BE2C (cell line): ENCODE measurements around the gene FOLR3. TPM values are rescaled to one million over a fixed set of nuclear protein-coding genes. Genes with fewer than 3 reads are reported as not detected.
"Not testable (repeated sequence)": the region's sequence is repeated elsewhere in the genome, so short reads cannot be mapped to it uniquely, and the experiment has no call there.

Experiments used
- DNase-seq: peaks from one replicate; pipeline ENCODE4 v3.0.0-alpha.2; 2020
- H3K27me3 ChIP-seq: fragments of 250-450 bp; sonication (Bioruptor Pico); 2 replicates; pipeline ENCODE4 v1.5.1; 2020; ENCODE audit warnings: mild to moderate bottlenecking
- H3K36me3 ChIP-seq: fragments of 250-450 bp; sonication (Bioruptor Pico); 2 replicates; pipeline ENCODE4 v1.5.1; 2020; ENCODE audit warnings: mild to moderate bottlenecking
- H3K4me1 ChIP-seq: fragments of 250-450 bp; sonication (Bioruptor Pico); 2 replicates; pipeline ENCODE4 v1.5.1; 2020
- H3K4me3 ChIP-seq: 2 replicates; pipeline ENCODE4 v1.5.1; 2011; ENCODE audit warnings: low read depth, low read length
- H3K9me3 ChIP-seq: fragments of 250-450 bp; sonication (Bioruptor Pico); 2 replicates; pipeline ENCODE4 v1.5.1; 2020
- polyA plus RNA-seq: library from polyadenylated mRNA; unstranded; fragments of >200 nt; gene quantifications from one replicate; pipeline ENCODE4 v1.2.1, GENCODE V29; 2012; ENCODE audit warnings: low read depth, missing spikeins; ENCODE audit not compliant: insufficient read length, insufficient read depth
- TF ChIP-seq, protein P1 (sequence below): IDR thresholded peaks from 2 replicates; pipeline ENCODE4 v1.5.1; 2012; ENCODE audit warnings: mild to moderate bottlenecking, low read depth, low read length

FOLR3 gene
- not detected for polyA plus RNA-seq

GRCh38 chr11:72135473-72135872, at the start of gene FOLR3:
FOLR3 (plus strand) TSS chr11:72135725; CDS start chr11:72135953, 228 bp downstream.
- H3K36me3 ChIP-seq, H3K4me1 ChIP-seq, H3K4me3 ChIP-seq, DNase-seq, H3K9me3 ChIP-seq, H3K27me3 ChIP-seq: not testable (repeated sequence)

DNA sequence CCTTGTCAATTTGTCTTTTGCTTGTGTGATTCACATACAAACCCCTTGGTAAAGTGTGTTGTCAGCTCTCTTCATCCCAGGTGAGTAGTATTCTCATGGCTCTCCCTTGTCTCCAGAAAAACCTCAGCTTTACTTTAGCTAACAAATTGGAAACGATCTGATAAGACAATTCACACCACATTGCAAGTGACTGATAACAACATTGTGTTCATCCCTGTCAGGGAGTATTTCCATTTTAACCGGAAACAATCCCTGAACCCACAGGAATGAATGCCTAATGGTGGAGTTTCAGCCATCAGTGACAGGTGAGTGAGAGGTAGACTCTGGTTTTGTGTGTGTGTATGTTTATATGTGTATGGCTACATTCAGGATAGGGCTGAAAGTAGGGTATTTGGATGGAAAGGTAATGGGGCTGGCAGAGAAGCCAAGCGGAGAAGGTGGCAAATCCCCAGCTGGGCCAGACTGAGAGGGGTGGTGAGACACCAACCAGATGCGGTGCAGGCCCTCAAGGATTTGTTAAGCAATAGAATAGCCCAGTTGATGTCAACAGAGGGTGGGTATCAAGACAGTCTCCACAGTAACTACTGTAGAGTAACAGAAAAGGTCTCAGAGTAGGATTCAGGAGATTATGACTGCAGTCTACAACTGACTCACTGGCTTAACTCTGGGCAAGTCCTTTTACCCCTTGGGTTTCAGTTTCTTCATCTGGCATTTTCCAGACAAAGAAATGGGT, 47.3 kb upstream of the FOLR3 start:
- H3K36me3 ChIP-seq, result peaks cover 2% of the 10 kb centered on the region; the same call in 1 of the 2 replicates
- no peaks in the 10 kb centered on the region for H3K27me3 ChIP-seq
- H3K9me3 ChIP-seq, result no peaks in the 10 kb centered on the region
- no peak overlapping the region for H3K4me3 ChIP-seq
- H3K4me1 ChIP-seq, result peaks cover 33% of the 10 kb centered on the region
- TF ChIP-seq, protein P1, sequence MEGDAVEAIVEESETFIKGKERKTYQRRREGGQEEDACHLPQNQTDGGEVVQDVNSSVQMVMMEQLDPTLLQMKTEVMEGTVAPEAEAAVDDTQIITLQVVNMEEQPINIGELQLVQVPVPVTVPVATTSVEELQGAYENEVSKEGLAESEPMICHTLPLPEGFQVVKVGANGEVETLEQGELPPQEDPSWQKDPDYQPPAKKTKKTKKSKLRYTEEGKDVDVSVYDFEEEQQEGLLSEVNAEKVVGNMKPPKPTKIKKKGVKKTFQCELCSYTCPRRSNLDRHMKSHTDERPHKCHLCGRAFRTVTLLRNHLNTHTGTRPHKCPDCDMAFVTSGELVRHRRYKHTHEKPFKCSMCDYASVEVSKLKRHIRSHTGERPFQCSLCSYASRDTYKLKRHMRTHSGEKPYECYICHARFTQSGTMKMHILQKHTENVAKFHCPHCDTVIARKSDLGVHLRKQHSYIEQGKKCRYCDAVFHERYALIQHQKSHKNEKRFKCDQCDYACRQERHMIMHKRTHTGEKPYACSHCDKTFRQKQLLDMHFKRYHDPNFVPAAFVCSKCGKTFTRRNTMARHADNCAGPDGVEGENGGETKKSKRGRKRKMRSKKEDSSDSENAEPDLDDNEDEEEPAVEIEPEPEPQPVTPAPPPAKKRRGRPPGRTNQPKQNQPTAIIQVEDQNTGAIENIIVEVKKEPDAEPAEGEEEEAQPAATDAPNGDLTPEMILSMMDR, result no peak
- DNase-seq, result no peak

- Histone ChIP-seq H3K36me3 (peaks cover 2% of the 10 kb centered on the region), H3K27me3 (no peaks in the 10 kb centered on the region)
- peak; percentile 79 for DNase-seq
These were observed 44.2 kb upstream of the FOLR3 start for GRCh38 chr11:72091292-72091691.

DNA sequence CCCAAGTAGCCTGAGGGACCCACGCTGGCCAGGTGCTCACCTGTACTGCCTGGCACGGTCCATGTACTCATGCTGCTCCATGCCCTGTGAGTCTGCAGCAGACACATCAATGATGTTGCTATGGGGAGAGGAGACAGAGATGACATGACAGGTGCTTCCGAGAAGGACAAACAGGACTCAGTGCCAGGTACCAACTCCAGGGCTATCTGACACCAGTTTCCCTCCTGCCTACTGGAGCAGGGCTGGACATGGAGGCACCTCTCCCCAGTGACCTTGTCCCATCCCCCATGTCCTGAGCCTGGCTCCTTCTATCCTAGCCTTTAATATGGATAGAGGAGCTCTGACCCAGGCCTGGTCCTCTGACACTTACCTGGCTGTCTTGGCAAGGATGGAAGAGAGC, 36.8 kb upstream of the FOLR3 start:
- Histone ChIP-seq H3K36me3 (peaks cover 19% of the 10 kb centered on the region), H3K4me1 (peaks cover 3% of the 10 kb centered on the region; the same call in 1 of the 2 replicates), H3K9me3 (no peaks in the 10 kb centered on the region), H3K27me3 (no peaks in the 10 kb centered on the region), H3K4me3 (no peak overlapping the region)
- TF ChIP-seq, protein P1, result no peak
- no peak for DNase-seq

More at GRCh38 chr11:72091292-72091691, 44.2 kb upstream of the FOLR3 start:
- H3K4me1 ChIP-seq, result peaks cover 33% of the 10 kb centered on the region
- H3K4me3 ChIP-seq, result no peak overlapping the region
- H3K9me3 ChIP-seq, result no peaks in the 10 kb centered on the region
- TF ChIP-seq, protein P1, result peak; percentile 94

DNA sequence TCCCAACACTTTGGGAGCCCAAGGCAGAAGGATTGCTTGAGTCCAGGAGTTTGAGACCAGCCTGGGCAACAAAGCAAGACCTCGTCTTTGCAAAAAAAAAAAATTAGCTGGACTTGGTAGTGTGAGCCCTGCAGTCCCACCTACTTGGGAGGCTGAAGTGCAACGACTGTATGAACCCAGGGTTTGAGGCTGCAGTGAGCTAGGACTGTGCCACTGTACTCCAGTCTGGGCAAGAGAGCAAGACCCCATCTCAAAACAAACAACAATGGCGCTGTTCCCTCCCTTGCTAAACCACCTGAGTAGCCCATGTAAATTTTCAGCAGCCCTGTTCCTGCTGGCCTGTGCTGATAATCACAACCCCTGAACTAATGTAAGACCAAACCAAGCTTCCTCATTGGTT, 35.5 kb upstream of the FOLR3 start:
- peaks cover 6% of the 10 kb centered on the region; the same call in 1 of the 2 replicates for H3K4me1 ChIP-seq
- no peaks in the 10 kb centered on the region for H3K9me3 ChIP-seq
- H3K36me3 ChIP-seq, result peaks cover 19% of the 10 kb centered on the region
- H3K27me3 ChIP-seq, result no peaks in the 10 kb centered on the region
- H3K4me3 ChIP-seq, result no peak overlapping the region
- DNase-seq, result no peak
- TF ChIP-seq, protein P1, result no peak

- H3K36me3 ChIP-seq, result peaks cover 19% of the 10 kb centered on the region
- no peaks in the 10 kb centered on the region for H3K27me3 ChIP-seq
- no peak overlapping the region for H3K4me3 ChIP-seq
- H3K9me3 ChIP-seq, result no peaks in the 10 kb centered on the region
- peaks cover 6% of the 10 kb centered on the region; the same call in 1 of the 2 replicates for H3K4me1 ChIP-seq
- TF ChIP-seq, protein P1, result no peak
- DNase-seq, result no peak
These were observed 35.1 kb upstream of the FOLR3 start for GRCh38 chr11:72100462-72100861.
